ENCODE measurements around the gene LAMA1.
"Not testable (repeated sequence)": the region's sequence is repeated elsewhere in the genome, so short reads cannot be mapped to it uniquely, and the experiment has no call there.

Gene LAMA1

GRCh38 chr18:6947338-6948030 is 170.1 kb downstream of the LAMA1 start:
- DNase-seq: no peak

DNA sequence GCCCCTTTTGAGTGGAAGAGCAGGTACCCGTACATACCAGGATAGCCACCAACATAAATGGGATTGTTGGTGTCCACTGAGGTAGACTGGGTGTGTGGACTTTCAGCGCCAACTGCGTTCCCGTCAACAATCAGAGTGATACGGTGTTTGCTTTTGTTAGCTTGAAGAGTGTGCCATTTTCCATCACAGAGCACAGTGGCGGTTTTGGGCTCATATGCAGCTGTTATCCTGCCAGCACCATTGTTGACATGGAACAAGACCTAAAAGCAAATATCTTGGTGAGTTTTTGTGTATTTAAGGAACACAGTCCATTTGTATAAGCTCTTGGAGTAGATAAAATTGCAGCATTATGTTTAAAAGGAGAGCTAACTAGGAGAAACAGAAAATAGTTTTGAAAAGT is 174.5 kb downstream of the LAMA1 start:
- peak; percentile 67 for DNase-seq

DNA sequence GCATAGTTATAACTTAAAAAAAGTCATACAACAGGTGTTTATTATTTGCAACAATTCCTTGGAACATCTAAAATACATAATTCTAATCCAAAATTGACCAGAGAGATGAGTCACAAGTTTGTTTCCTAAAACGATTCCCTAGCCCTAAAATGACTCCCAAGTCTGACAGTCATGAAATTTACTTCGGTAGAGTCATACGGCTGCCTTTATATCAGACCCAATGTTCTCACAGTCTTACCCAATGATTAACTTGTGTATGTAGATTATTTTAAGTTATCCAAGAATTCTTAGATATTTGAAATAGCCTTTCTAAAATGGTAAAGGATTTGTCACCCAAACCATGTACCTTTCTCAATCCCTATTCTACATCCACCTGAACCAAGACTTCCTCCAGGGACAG is 174.9 kb downstream of the LAMA1 start:
- no peak for DNase-seq

DNA sequence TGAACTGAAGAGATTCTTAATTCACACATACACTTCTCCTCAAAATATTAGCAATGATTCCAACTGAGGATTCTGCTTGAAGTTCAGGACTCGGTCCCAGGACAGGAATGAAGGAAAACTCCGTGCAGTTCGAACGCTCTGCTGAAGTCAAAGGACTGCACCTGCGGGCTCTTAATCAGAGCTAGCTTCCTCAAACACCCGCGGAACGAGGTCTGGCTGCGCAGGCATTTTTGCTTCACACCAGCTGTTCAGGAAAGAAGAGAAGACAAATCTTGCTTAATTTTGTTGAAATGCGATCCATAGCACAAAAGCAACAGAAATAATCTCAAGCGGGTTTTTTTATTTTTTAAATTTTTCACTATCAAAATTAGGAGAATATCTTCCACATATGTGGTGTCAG is 175.6 kb downstream of the LAMA1 start:
- no peak for DNase-seq

GRCh38 chr18:6940451-6940850 is 177.1 kb downstream of the LAMA1 start:
- DNase-seq: no peak

DNA sequence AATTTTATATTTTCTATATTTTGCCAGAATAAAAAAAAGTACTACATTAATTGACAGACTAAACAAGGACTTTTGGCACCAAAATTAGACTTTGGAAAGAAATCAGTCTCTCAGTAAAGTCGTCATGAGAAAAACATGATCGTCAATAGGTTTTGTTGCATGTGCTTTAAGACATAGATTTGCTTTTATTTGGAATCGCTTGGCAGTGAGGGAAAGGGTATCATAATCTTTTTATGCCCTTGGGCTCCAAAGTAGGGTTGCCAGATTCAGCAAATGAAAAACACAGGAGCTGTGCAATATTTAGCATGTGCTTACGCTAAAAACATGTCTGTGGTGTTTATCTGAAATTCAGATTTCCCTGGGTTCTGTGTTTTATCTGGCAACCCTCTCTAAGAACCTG is 177.6 kb downstream of the LAMA1 start:
- DNase-seq: no peak

- not testable (repeated sequence) for DNase-seq
These were observed 179.2 kb downstream of the LAMA1 start for GRCh38 chr18:6938403-6938802.

DNA sequence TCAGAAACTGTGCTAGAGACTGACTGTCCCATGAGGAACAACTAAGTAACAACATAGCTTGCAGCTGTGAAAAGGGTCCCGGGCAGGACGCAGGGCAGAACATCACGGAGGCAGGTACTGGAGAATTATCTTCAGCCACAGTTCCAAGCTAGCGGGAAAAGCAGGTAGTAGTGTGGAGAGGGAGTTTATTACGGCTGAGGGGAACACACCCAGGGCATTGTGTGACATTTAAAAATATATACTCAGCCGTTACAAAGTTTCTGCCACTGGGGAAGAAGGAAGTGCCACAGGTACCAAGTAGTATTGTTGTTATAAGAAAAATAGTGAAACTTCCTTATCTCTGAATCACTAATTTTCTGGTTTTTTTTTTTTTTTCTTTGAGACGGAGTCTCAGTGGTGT is 179.6 kb downstream of the LAMA1 start:
- no peak for DNase-seq

GRCh38 chr18:6934859-6935258 is 182.7 kb downstream of the LAMA1 start:
- DNase-seq: no peak

DNA sequence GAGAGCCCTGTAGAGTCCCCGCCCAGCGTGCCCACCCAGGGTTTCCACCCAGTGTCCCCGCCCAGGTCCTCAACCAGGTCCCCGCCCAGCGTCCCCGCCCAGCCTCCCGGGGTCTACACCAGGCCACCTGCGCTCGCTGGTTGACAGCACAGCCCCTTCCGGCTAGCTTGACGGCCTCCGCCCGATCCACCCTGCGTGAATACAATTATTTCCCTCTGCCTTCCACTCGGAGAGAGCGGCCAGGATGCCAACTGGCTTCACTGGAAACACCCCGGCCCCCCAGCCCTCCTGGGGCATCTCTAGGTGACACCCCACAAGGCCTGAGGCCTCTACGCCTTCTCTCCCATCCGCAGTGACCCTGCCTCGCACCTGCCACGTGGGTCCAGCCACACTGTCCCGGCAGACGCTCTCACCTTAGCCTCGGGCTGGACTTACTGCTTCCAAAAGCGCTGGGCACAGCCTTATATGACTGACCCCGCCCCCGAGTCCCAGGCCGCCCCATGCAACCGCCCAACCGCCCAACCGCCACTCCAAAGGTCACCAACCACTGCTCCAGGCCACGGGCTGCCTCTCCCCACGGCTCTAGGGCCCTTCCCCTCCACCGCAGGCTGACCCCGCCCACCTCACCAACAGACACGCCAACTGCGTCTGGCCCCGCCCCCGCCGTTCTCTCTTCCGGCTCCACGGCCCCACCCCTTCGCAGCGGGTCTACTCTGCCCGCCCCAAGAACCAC is 188.1 kb downstream of the LAMA1 start:
- DNase-seq: no peak

- no peak for DNase-seq
These were observed 189.2 kb downstream of the LAMA1 start for GRCh38 chr18:6928359-6928758.

DNA sequence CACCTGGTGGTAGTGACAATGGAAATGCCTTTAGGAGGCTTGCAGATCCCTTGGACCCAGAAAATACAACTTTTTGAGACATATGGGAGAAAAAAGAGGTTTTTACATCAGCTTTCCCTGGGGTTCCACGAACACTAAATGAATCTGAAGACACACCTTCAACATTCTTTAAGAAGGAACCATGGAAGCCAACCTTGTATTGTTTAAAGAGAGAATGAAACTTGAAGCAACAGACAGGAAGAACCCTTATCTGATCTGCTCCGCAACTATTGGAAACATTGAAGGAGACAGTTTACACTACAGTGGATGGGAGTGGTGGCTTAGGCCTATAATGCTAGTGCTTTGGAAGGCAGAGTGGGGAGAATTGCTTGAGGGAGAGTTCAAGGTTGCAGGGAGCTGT is 190.4 kb downstream of the LAMA1 start:
- no peak for DNase-seq

DNA sequence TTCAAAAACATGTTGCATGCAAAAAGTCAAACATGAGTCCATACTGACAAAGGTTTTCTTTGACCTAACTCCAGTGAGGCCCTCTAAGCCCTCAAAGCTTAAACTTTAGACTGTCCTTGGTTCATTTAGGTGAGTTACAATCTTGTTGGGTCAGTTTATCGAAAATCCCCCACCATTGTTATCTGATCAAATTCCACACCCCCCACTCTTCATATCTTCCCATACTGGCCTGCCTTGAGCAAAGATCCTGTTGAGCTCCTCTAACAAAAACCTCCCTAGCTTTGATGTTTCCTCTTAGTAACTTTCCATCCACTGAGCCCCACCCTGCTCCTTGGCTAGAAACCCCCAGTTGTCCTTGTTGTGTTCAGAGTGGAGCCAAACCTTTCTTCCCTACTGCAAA is 194.4 kb downstream of the LAMA1 start:
- DNase-seq: no peak

DNA sequence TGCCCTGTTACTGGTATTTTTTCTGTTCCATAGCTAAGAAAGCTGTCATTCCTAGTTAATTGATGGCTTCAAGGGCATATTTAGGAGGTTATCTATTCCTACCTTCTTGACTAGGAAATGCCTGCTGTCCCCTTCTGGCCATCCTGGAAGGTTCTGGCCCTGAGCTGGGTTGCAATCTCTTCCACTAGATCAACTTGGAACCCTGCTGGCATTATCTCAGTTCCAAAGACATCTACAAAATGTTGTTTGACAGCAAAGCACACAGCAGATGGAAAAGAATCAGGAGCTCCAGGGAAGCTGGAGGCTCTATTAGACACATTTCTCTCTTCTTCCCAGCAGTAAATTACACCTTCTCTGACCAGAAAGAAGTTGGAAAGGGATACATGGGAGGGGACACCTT is 196.0 kb downstream of the LAMA1 start:
- no peak for DNase-seq

DNA sequence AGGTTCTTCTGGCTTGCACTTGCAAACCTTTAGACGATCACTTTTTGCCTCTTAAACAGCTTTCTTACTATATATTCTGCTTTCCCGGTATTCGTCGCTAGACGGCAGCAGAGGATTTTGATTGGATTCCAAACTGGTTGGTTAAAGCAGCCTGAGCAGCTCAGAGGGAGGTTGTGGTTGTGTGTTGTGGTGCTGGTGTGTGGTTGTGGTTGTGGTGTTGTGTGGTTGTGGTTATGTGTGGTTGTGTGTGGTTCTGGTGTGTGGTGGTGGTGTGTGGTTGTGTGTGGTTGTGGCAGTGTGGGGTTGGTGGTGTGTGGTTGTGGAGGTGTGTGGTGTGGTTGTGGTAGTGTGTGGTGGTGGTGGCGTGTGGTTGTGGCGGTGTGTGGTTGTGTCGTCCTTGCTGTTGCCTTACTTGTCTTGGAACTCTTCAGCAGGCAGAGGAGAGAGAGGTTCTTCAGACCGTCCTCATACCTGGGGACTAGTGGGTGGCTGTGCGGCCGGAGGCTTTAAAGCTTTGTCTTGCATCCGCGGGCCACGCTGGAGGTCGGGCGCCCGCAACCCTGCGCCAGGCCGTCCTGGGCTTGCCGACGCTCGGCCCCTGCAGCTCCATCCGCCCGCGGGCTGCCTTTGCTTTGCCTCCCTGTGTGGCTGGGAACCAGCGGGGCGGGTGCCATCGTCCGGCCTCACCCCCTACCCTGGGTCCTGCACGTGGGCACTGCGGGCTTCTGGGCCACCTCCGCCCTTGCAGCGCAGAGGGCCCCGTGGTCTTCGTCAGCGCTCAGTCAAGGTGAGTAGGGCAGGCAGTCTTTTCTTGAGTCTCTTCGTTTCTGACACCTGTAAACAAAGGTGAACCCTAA is 197.3 kb downstream of the LAMA1 start:
- peak; percentile 71 for DNase-seq

DNA sequence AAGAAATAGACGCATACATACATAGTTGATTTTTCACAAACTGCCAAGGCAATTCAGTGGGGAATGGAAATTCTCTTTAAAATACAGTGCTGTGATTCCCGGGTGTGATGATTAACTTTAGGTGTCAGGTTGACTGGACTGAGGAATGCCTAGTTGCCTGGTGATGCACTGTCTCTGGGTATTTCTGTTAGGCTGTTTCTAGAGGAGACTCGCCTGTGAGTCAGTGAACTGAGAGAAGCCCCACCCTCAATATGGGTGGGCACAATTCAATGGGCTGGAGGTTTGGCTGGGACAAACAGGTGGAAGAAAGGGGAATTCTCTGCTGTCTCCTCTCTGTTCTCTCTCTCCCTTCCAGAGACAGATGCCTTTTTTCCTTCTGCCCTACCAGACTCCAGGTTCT is 200.5 kb downstream of the LAMA1 start:
- DNase-seq: no peak

DNA sequence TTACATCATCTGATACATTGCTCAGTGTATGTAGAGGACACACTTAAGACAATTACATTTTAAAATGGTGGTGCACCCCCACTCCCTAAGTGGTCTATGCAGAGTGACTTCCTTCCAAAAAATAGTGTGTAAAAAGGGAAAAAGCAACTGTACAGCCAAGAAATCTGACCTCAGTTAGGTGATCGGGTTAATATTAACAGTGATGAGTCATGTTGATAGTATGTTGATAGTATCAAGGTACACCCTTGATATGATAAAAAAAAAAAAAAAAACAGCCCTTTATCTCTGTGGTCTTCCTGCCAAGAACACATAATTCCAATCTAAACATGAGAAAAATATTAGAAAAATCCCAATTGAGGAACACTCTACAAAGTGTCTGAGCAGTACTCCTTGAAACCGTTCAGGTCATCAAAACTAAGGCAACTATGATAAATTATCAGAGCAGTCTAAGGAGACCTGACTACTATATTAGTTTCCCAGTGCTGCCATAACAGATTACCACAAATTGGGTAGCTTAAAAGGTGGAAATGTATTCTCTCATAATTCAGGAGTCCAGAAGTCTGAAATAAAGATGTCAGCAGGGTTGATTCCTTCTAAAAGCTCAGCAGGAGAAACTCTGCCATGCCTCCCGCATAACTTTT is 216.2 kb downstream of the LAMA1 start:
- DNase-seq: no peak

- no peak for DNase-seq
These were observed 225.8 kb downstream of the LAMA1 start for GRCh38 chr18:6891788-6892187.
